Fibroblast of pulmonary artery (primary cell): ENCODE data around the gene GCC1.
A peak's percentile ranks its signal among the peaks of the same experiment; 100 is the strongest.

Experiments used
- DNase-seq: peaks from one replicate; pipeline ENCODE4 v3.0.0-alpha.2; 2010; ENCODE audit warnings: low read depth
- H3K4me3 ChIP-seq: replicated peaks from 2 replicates; pipeline ENCODE4 v1.5.1; 2011; ENCODE audit warnings: low read depth, mild to moderate bottlenecking, control low read depth, low read length, moderate library complexity
- TF ChIP-seq, protein P1 (sequence below): IDR thresholded peaks from 2 replicates; pipeline ENCODE4 v1.5.1; 2011; ENCODE audit warnings: mild to moderate bottlenecking, control low read depth, low read length, inconsistent platforms; ENCODE audit errors: missing control alignments

GCC1 gene

DNA sequence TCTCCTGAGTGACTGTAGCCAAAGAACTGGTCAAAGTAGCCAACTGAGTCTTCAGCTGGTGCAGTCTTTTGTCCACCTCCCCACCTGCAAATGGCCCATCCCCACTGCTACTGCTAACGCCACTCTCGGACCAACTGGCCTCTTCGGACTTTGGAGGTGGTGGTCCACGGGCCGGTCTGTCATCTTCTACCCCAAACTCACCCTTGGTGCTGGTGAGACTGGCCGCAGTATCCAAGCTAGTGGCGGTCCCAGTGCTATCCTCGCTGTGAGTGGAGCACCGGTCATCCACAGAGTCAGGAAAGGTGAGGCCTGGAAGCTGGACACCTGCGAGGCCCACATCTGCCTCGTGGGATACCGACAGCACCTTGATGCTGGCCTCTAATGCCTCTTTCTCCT, 750 bp downstream of the GCC1 start:
- H3K4me3 ChIP-seq = peak overlapping the region; percentile 88
- TF ChIP-seq, protein P1, sequence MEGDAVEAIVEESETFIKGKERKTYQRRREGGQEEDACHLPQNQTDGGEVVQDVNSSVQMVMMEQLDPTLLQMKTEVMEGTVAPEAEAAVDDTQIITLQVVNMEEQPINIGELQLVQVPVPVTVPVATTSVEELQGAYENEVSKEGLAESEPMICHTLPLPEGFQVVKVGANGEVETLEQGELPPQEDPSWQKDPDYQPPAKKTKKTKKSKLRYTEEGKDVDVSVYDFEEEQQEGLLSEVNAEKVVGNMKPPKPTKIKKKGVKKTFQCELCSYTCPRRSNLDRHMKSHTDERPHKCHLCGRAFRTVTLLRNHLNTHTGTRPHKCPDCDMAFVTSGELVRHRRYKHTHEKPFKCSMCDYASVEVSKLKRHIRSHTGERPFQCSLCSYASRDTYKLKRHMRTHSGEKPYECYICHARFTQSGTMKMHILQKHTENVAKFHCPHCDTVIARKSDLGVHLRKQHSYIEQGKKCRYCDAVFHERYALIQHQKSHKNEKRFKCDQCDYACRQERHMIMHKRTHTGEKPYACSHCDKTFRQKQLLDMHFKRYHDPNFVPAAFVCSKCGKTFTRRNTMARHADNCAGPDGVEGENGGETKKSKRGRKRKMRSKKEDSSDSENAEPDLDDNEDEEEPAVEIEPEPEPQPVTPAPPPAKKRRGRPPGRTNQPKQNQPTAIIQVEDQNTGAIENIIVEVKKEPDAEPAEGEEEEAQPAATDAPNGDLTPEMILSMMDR = no peak
- DNase-seq = no peak

DNA sequence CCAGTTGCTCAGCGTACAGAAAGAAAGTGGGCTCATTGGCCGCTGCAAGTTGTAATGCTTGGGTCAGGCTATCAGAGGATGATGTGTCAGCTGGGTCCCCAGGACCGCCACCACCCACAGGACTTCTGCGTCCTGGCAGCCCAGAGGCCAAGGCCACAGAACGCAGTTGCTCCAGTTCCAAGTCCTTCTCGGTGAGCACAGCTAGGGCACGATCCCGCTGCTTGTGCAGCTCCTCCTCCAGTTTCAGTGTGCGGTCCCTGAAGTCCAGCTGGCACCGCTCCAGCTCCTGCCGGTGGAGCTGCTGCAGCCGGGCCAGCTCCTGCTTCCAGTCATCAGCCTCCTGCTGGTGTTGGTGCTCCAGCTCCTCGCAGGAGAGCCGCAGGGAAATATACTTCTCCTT, 3.0 kb downstream of the GCC1 start:
- H3K4me3 ChIP-seq = no peak overlapping the region
- peak; percentile 59 for DNase-seq
- TF ChIP-seq, protein P1 = no peak

DNA sequence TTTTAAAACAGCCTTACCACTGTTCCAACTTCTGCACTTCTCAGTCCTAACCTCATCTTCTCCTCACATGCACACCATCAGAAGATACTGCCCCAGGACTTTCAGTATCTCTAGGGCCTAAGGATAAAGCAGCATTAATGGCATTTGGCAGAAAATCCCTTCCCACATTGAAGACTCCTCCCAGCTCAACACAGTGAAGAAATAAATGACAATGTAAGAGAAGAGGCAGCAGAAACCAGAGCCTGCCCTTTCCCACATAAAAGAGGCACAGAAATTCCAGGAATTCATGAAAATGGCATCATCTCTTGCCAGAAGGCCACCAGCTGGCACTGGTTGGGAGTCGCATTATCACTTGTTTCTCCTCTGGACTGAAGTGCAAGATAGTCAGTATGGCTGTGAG, 3.7 kb downstream of the GCC1 start:
- H3K4me3 ChIP-seq = no peak overlapping the region
- no peak for DNase-seq
- TF ChIP-seq, protein P1 = no peak

DNA sequence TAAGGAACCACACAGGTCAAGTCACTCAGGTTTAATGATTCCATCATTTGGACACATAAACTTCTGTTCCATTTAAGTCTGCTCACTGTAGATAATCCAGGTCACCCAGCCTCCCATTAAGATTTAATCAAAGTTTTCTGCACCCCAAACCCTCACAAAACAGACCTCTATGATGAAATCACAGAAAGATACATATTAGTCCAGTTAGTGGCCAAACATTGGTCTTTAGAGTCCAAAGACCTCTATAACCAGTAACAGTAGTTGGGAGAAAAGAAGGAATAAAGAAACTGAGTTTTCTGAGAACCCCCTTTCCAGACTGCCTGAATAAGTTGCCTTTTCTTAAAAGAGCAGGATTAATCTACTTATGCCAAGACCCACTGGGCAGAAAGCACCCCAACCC, 4.8 kb downstream of the GCC1 start:
- DNase-seq = no peak
- H3K4me3 ChIP-seq = no peak overlapping the region
- TF ChIP-seq, protein P1 = no peak

DNA sequence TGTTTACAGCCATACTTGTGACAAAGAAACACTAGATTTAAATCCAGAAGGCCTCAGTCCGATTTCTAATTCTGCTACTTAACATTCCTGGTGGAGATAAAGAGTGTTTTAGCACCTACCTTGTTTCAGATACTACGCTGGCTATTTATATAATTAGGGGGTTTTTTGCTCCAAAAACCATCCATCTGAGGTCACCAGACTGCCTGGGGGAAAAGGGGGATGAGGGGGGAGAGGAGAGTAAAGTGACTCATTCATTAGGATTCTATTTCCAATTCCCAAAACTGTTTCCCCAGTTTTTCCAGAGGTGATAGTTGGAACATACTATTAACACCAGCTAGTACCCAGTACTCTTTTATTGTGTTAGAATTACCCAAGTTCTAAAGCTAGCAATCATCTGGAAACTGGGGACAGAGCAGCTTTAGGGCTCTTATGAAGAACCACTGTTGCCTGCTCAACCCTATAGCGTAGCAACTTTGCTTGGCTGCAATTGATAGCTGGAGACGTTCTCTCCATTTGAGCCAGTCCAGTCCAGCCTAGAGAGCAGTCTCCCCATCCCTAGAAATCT, 6.6 kb downstream of the GCC1 start:
- H3K4me3 ChIP-seq = no peak overlapping the region
- DNase-seq = no peak
- TF ChIP-seq, protein P1 = no peak

DNA sequence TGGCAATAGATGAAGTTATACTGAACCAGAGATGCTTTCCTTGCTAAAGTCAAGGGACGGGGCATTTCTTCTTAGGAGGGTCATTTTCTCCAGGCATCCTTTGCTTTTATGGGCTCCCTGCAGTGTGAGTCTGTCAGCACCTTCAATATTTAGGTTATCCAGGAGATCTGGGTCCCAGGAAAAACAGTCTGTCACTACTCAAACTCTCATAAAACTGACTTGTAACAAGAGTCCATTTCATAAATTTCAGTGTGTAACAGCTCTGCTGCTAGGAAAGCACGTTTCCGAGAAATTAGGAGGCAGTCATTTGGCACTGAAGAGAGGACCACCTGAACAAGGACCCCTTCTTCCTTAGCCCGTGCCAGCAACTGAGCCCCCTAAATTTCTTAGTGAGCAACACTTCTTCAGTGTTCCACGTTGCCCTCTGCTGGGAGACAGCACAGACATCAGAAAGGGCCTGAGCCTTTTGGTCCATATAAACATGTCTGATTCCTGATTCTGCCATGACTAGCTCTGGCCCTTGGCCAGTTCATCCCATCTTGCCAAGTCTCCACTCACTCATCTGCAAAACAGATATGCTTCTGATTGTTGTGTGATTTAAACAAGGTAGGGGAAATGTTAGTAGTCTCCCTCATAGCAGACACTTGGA, 7.2 kb downstream of the GCC1 start:
- TF ChIP-seq, protein P1 = peak; percentile 35
- H3K4me3 ChIP-seq = no peak overlapping the region
- peak; percentile 33 for DNase-seq
